ENCODE results near the gene DEAF1.
"Not testable (repeated sequence)": the region's sequence is repeated elsewhere in the genome, so short reads cannot be mapped to it uniquely, and the experiment has no call there.

The DEAF1 gene

DNA sequence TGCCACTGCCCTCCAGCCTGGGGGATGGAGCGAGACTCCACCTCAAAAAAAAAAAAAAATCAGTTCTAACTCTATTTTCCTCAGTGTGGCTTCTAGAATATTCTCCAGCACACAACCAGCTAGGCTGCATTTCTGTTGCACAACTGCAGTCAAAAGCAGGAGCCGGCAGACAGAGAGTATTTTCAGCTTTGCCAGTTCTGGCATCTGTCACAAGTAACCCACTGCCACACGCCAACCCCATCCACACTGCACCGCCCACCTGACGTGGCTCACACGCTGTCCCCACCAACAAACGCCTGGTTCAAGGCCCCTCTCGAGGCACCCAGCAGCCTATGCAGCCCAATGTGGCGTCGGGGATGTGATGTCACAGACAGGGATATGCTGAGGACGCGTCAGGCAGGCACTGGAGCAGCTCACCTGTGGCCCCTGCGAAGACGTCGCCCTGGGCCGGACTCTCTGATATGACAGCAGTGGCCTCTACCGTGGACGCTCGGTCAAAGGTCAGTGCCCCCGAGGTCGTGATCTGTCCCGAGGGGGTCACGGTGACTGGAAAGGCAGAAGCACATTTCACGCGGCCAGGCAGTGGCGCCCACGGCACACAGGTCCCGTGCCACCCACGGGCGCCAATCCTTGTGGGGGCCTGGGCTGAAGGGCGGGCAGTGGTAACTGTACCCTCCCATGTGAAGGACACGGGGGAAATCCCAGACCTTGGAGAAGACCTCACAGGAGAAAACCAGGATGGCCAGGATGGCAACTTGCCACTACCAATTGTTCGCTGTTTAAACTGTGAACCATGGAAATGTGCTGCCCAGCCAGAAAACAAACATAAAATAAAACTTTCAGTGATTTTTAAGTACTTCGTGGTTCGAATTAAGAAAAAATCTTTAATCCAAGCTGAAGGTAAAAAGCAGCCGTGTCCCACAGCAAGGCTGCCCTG, 15.5 kb downstream of the DEAF1 start:
- no peak for DNase-seq

DNA sequence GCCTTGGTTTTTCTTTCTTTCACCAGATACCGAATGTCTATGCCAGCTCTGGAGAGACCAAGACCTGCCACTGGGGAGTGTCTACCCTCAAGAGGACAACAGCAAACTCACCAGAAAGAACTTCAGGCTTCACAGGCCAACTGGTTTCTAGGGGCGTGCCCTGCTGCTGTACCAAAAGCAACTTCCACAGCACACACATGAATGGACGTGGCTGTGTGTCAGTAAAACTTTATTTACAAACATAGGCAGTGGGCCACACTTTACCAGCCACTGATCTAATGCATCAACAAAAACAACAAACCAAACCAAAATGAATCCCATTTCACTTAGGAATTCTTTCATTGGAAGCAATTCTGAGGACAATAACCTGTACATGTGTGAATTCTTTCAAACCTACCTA, 16.7 kb downstream of the DEAF1 start:
- no peak for DNase-seq

DNA sequence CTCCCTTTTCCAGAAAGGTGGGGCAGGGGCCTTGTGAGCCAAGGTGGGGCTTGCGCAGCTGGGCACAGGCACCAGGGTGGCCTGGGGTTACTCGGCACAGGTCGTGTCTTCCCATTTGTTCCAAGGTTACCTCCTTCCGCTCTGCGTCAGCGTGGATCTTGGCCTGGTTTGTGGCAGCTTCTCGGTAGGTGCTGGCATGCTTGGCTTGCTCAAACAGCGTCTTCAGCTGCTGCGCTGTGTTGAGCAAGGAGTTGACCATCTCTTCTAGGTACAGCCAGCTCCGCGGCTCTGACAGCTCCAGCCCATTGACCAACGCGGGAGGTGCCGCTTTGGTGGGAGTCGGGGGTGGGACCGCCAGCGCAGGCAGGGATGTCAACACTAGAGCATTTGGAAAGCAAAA, 20.6 kb downstream of the DEAF1 start:
- no peak for DNase-seq

DNA sequence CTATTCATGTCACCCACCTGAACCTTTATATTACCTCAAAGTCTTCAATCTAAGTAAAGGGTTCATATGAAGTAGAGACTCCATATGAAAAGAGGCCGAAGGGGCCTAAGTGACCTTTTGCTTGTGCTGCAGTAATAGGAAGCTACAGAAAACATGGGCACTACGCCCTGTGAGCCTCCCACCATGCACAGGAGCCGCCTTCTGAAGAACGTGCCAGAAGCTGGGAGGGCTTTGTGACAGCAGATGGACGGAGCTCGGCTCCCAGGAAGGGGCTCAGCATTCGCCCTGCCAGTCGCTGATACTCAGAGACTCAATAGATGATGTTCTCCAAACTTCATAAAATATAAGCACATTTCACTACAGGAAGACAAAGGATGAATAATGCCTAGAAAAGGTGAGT, 21.2 kb downstream of the DEAF1 start:
- no peak for DNase-seq

DNA sequence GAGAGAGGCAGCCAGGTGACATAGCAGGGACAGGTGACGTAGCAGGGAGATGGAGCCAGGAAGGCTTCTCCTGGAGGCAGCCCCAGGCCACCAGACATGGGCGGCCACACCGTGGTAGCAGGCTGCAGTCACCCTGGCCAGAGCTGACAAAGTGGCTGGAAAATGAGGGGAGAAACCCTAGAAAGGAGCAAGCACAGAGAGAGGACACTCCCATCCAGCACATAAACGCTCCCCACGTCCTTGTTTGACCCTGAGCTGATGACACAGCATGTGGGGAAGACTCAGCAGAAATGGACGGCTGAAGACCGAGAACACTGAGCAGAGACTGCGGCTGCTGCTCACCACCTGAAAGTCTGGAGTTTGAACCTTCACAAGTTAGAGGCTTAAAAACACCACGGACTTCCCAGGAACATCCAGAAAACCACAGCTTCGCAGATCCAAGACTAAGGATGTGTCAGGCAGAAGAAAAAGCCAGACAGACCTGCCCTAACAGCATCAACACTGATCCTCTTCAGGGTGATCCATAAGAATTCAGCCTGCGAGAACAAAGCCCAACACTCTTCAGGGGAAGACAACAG, 29.2 kb downstream of the DEAF1 start:
- no peak for DNase-seq

DNA sequence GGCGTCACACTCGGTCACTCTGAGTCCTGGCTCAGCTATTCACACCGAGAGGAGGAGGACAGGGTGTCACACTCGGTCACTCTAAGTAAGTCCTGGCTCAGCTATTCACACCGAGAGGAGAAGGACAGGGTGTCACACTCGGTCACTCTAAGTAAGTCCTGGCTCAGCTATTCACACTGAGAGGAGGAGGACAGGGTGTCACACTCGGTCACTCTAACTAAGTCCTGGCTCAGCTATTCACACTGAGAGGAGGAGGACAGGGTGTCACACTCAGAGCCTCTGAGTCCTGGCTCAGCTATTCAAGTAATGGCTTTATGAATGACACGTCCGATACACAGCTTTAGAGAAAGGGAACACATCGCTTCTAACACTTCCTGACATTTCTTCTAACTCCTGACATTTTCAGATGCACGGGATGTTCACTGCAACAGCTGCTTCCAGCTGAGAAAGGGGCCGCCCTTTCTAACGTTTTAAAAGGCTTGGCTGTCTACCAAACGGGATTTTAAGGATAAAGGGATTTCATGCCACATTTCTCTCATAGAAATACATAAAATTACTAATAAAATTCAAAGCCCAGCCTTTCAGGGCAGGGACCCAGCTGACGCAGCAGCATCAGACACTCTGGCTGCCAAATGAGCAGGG, 29.8 kb downstream of the DEAF1 start:
- no peak for DNase-seq

DNA sequence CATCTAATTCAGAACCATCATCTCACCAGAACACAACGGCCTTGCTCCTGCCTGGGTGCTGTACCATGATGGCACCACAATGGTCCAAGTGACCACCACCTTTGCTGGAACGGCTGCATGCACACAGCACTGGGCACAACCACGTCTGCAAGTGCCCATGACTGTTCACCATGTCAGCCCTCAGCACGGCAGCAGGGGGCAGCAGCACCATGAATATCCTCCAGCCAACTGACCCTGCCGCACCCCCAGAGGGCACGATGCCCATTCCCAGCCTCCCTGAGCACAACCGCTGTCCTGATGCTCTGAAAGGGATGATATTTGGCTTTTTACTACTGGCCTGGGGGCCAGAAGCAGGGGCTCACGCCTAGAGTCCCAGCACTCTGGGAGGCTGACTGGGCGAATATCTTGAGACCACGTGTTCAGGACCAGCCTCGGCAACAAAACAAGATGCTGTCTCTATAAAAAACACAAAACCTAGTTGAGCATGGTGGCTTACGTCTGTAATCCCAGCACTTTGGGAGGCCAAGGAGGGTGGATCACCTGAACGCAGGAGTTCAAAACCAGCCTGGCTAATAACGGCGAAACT, 32.2 kb downstream of the DEAF1 start:
- DNase-seq = no peak

DNA sequence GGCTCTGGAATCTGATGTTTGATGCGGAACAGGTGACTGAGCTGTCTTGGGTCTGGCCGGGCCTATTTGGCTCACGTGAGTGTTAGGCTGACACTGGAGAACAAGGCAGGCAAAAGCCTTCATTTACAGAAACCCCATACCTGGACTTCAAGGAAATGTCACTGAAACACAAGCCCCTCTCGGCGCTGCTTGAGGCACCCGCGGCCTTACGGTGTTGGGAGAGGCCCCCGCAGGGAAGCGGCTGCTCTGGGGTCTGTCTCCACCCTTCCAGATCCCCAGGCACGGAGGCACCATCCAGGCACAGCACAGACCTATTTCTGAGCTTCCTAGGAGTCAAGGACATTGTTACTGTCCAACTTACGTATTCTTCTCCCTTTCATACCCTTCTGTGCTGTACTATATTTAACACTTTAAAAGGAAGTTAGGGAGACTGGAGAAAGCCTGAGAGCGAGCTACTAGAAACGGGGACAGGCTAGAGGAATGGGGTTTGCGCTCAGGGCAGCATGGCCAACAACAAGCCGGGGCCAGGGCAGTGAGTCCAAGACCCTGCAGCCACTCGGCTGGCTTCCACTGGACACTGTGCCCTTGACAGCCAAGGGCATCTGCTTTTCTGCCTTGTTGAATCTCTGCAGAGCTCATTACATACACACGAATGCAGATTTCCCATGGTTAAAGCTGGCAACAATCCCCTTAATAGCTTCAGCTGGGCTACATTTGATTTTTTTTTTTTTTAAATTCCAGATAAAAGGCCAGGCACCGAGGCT, 34.2 kb downstream of the DEAF1 start:
- DNase-seq = no peak

DNA sequence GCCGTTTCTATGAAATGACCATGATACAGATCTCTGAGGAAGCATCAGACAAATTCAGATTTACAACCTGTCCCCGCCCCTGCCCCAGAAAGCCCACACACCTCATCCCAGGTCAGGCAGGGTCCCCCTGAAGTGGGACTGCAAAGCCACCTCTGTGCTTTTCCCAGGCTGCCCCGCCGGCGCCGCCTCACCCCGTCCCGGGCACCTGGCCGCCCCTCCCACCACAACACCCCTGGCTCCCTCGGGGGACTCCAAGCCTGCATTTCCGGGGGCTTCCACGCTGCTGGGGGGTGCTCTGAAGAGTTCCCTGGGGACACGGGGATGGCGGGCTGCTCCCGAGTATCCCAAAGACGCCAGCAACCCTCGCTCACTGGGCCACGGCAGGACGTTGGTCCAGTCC, 34.7 kb downstream of the DEAF1 start:
- DNase-seq = no peak

DNA sequence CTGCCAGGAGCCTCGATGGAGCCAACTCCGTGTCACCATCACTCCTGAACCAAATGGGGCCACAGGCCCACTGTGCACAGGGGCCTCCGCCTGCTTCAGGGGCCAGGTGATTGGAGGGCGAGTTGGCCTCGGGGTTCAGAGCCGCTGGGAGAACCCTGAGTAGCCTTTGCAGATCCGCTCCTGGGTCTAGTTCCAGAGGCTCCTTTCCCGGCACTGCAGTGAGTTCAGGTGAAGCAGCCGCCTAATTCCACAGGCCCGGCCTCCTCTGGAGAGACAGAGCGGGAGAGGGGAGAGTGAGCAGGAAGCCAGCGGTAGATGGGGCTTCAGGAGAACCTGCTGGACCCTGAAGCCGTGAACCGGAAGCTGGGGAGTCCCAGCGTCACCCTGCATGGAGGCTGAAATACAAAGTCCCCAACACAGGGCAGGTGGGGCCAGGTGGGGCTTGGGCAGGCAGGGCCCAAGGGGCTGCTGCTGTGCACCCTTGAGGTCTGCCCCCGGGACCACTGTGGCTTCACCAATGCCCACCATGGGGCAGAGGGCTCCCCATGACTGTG, 35.4 kb downstream of the DEAF1 start:
- DNase-seq = no peak

DNA sequence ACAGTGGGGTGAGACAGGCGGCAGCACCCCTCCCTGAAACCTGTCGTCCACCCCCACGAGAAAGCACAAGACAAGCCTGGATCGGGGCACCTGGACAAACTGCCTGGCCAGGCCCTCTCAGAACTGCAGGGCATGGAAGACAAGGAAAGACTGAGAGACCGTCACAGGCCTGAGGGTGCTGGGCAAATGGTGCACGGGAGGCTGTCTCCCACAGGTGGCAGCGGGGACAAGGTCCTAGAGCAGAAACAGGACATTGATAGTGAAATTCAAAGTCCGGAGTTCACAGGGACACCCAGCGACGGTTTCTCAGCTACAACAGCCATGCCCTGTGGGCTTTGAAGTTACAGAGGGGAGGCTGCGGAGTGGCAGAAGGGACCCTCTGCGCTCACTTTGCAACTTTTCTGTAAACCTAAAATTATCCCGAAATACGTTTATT, 37.3 kb downstream of the DEAF1 start:
- no peak for DNase-seq

DNA sequence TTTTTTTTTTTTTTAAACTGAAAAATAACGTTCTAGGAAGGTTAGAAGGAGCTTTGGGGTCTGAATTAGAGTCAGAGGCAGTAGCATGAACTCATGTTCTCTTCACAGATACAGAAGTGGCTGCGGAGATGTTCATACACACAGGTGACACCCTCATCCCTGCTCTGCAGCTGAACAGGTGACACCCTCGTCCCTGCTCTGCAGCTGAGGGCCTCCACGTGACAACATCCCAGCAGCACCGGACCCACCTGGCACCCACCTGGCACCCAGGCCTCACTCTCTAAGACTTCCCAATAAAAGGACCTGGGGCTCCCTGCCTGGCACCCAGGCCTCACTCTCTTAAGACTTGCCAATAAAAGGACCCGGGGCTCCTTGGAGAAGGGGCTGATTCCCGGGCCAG, 38.2 kb downstream of the DEAF1 start:
- no peak for DNase-seq

DNA sequence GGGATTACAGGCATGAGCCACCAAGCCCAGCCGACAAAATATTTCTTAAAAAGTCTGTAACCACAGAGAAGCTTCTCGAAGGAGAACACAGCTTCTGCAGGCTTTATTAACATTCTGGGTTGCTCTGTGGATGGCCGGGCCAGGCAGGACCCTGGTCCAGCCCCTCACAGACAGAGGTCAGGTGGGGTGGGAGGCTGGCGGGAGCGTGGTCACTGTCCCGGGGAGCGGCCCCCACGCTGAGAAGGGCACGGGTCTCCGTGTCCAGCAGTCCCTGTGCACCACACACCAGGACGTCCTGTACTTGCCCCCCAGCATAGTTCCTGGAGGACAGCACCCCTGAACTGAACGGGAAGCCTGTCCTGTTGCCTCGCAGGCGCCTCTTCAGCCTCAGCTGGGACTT, 38.6 kb downstream of the DEAF1 start:
- DNase-seq = no peak

DNA sequence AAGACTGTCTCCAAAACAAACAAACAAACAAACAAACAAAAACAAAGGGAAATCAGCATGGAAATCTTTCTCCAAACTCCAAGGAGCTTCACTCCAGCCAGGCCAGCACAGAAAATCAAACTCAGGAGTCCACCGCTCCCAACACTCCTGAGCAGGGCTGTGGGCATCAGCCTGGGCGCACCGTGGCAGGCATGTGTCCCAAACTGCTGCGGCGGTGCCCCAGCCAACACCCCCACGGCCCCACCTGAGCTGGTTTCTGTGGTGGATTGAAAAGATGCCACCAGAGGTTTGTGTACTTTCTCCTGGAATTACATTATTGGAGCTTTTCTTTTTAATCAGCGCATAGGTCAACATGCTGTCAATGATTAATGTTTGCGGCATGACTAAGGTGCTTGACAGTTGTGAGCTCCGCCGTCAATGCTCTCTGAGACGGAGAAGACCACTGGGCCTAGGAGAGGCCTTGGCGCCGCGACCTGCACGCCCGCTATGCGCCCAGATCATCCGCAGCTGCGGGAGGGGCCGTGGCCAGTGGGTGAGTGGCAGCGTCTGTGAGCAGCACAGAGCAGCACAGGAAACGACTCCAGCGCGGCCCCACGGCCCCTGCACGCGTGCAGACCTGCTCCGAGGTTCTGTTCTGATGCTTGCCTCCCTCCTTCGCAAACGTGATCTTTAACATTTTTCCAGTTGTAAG, 39.8 kb downstream of the DEAF1 start:
- DNase-seq = no peak

DNA sequence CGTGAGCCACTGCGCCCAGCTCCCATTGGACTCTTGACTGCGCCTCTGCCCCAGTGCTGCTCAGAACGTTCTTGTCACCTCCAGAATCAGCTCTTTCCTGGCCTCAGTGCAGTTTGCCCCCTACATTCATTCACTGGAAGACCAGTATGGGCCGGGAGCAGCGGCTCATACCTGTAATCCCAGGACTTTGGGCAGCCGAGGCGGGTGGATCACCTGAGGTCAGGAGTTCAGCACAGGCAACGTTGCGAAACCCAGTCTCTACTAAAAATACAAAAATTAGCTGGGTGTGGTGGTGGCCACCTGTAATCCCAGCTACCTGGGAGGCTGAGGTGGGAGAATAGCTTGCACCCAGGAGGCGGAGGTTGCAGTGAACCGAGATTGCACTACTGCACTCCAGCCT, 40.6 kb downstream of the DEAF1 start:
- not testable (repeated sequence) for DNase-seq

DNA sequence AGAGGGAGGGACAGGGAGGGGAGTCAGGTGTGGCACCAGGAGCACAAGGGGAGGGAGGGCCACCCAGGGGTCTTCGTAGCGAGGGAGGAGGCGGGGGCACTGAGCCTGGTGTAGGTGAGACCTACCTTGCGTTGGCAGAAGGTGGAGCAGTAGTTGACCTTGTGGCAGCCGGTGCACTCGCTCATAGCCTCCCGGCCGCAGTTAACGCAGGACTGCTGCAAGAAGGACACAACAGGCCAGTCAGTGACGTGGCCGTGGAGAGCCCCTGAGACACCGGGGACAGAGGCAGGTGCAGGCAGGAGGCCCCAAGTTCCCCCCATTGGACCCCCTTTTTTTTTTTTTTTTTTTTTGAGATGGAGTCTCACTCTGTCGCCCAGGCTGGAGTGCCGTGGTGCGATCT, 41.2 kb downstream of the DEAF1 start:
- DNase-seq = no peak

DNA sequence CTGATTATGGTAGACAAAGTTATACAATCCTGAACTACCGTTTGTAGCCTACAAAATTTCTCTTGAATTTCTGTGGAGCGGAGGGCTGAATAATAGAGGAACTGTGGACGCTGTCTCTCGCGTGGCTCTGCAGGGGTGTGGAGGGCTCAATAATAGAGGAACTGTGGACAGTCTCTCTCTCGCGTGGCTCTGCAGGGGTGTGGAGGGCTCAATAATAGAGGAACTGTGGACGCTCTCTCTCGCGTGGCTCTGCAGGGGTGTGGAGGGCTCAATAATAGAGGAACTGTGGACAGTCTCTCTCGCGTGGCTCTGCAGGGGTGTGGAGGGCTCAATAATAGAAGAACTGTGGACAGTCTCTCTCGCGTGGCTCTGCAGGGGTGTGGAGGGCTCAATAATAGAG, 41.9 kb downstream of the DEAF1 start:
- DNase-seq = not testable (repeated sequence)

DNA sequence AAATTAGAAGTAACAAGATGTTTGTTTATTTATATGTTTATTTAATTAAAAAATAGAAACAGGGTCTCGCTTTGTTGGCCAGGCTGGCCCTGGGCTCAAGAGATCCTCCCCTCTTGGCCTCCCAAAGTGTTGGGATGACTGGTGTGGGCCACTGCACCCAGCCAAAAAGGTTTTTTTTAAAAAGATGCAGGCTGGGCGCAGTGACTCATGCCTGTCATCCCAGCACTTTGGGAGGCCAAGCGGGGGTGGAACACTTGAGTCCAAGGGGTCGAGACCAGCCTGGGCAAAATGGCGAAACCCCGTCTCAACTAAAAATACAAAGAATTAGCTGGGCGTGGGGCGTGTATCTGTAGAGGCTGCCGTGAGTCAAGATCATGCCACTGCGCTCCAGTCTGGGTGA, 44.5 kb downstream of the DEAF1 start:
- no peak for DNase-seq

DNA sequence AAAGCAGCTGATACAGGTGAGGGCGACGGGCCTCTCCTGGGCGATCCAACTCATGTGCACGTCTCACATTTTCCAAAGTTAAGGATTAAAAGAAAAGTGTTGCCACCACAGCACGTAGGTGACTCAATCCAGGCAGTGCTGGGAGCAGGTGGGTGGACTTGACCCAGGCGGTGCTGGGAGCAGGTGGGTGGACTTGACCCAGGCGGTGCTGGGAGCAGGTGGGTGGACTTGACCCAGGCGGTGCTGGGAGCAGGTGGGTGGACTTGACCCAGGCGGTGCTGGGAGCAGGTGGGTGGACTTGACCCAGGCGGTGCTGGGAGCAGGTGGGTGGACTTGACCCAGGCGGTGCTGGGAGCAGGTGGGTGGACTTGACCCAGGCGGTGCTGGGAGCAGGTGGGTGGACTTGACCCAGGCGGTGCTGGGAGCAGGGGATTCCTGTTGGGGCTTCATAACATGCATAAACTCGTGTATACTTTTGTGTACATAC, 47.3 kb downstream of the DEAF1 start:
- not testable (repeated sequence) for DNase-seq

DNA sequence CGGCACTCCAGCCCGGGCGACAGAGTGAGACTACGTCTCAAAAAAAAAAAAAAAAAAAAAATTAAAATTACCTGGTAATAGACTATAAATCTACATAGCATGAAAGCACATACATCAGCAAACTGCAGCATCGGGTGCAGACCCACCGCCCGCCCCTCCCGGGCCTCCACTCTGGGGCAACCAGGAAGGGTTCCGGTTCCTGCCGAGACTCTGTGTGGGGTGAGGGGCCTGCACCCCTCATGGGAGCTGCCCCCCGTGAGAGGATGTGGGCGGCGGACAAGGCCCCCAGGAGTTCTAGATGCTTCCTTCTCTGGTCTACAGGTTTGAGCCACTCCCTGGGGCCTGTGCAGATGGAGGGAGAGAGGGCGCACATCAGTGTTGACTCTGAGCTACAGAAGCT, 48.8 kb downstream of the DEAF1 start:
- no peak for DNase-seq

DNA sequence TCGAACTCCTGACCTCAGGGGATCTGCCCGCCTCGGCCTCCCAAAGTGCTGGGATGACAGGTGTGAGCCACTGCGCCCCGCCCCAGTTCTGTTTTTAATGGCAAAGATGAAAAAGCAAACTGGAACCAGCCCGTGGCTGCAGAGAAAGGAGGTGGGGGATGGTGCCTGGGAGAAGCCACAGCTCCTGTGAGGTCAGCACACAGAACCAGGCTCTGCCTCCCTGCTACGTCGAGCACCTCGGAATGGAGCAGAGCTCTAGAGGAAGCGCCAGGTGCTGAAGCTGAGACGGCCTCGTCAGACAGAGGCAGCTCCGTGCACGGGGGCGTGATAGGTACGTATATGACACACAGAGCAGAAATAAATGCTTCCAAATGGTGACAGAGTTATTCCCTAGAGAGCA, 49.5 kb downstream of the DEAF1 start:
- DNase-seq = no peak
